OCI-LY1 (cell line): ENCODE measurements around the gene KRTAP10-4.

Source experiments
- H2AFZ ChIP-seq: fragments of 200-600 bp; sonication (generic), shearing (Covaris generic); 2 replicates; pipeline ENCODE4 v1.6.0; 2014; ENCODE audit warnings: antibody characterized with exemption, mild to moderate bottlenecking, low read length
- H3F3A ChIP-seq: fragments of 200-600 bp; sonication (generic), shearing (Covaris generic); 2 replicates; pipeline ENCODE4 v1.6.0; 2014; ENCODE audit warnings: mild to moderate bottlenecking, antibody characterized with exemption, low read length, moderate library complexity; ENCODE audit not compliant: insufficient read depth
- H3K27ac ChIP-seq: fragments of 200-600 bp; sonication (generic); 2 replicates; pipeline ENCODE4 v1.5.1; 2014; ENCODE audit warnings: low read length, mixed run types, mild to moderate bottlenecking, low read depth; ENCODE audit not compliant: poor library complexity, severe bottlenecking
- H3K27me3 ChIP-seq: fragments of 200-600 bp; sonication (generic); 2 replicates; pipeline ENCODE4 v1.6.0; 2014; ENCODE audit warnings: antibody characterized with exemption, mild to moderate bottlenecking, low read length, moderate library complexity; ENCODE audit not compliant: insufficient read depth
- H3K36me3 ChIP-seq: fragments of 200-600 bp; sonication (generic); 2 replicates; pipeline ENCODE4 v1.6.1; 2014; ENCODE audit warnings: mild to moderate bottlenecking, antibody characterized with exemption, low read length, moderate library complexity, mixed read lengths; ENCODE audit not compliant: insufficient read depth
- H3K4me1 ChIP-seq: fragments of 200-600 bp; sonication (generic); 2 replicates; pipeline ENCODE4 v1.5.1; 2014; ENCODE audit warnings: mild to moderate bottlenecking, low read length, moderate library complexity; ENCODE audit not compliant: insufficient read depth, severe bottlenecking
- H3K4me2 ChIP-seq: fragments of 200-600 bp; sonication (generic), shearing (Covaris generic); 2 replicates; pipeline ENCODE4 v1.6.1; 2014; ENCODE audit warnings: low read length
- H3K4me3 ChIP-seq: fragments of 200-600 bp; sonication (generic); 2 replicates; pipeline ENCODE4 v1.5.1; 2014; ENCODE audit warnings: low read length, low read depth, mild to moderate bottlenecking, mixed read lengths; ENCODE audit not compliant: poor library complexity, severe bottlenecking
- H3K79me2 ChIP-seq: fragments of 200-600 bp; shearing (Covaris generic); 2 replicates; pipeline ENCODE4 v1.6.1; 2016; ENCODE audit warnings: mixed run types, low read length, mixed read lengths; ENCODE audit not compliant: insufficient read depth
- H3K9ac ChIP-seq: fragments of 200-600 bp; sonication (generic), shearing (Covaris generic); 2 replicates; pipeline ENCODE4 v1.6.1; 2014; ENCODE audit warnings: mild to moderate bottlenecking, low read length, mixed read lengths
- H3K9me2 ChIP-seq: fragments of 200-600 bp; sonication (generic), shearing (Covaris generic); 2 replicates; pipeline ENCODE4 v1.6.1; 2014; ENCODE audit warnings: low read depth, mild to moderate bottlenecking, low read length, mixed read lengths
- H3K9me3 ChIP-seq: fragments of 200-600 bp; shearing (Covaris generic); 2 replicates; pipeline ENCODE4 v1.6.1; 2014; ENCODE audit warnings: low read length, mixed read lengths
- H4K20me1 ChIP-seq: fragments of 200-600 bp; sonication (generic), shearing (Covaris generic); 2 replicates; pipeline ENCODE4 v1.6.0; 2016; ENCODE audit warnings: mild to moderate bottlenecking, low read length; ENCODE audit not compliant: insufficient read depth
- CTCF ChIP-seq: fragments of 200-600 bp; sonication (generic), shearing (Covaris generic); IDR thresholded peaks from 2 replicates; pipeline ENCODE4 v1.5.1; 2017; ENCODE audit warnings: mild to moderate bottlenecking, antibody characterized with exemption, low read length, moderate library complexity, mixed read lengths
- EZH2 ChIP-seq: fragments of 200-600 bp; sonication (generic), shearing (Covaris generic); IDR thresholded peaks from 2 replicates; pipeline ENCODE4 v1.8.0; 2017; ENCODE audit warnings: borderline replicate concordance, mixed run types, mild to moderate bottlenecking, antibody characterized with exemption, low read length, moderate library complexity, mixed read lengths

The KRTAP10-4 gene

GRCh38 chr21:44602463-44602850 lies 28.9 kb downstream of the KRTAP10-4 start:
- no peak overlapping the region for H3K4me3 ChIP-seq
- H3K27me3 ChIP-seq, result no peaks in the 10 kb centered on the region
- no peaks in the 10 kb centered on the region for H3K36me3 ChIP-seq
- no peaks in the 10 kb centered on the region for H4K20me1 ChIP-seq
- H3K4me1 ChIP-seq, result no peaks in the 10 kb centered on the region
- no peak for TF ChIP-seq EZH2
- no peaks in the 10 kb centered on the region for H3K9me2 ChIP-seq
- no peak overlapping the region for H3K4me2 ChIP-seq
- H2AFZ ChIP-seq, result no peak overlapping the region
- no peaks in the 10 kb centered on the region for H3K79me2 ChIP-seq
- H3F3A ChIP-seq, result no peaks in the 10 kb centered on the region
- H3K27ac ChIP-seq, result no peak overlapping the region
- H3K9me3 ChIP-seq, result no peaks in the 10 kb centered on the region
- H3K9ac ChIP-seq, result no peak overlapping the region

GRCh38 chr21:44603109-44603875 lies 29.8 kb downstream of the KRTAP10-4 start:
- H4K20me1 ChIP-seq, result no peaks in the 10 kb centered on the region

GRCh38 chr21:44603911-44604310 lies 30.4 kb downstream of the KRTAP10-4 start:
- no peak overlapping the region for H3K4me2 ChIP-seq
- TF ChIP-seq CTCF, result no peak
- TF ChIP-seq EZH2, result no peak
- H3K36me3 ChIP-seq, result no peaks in the 10 kb centered on the region
- no peaks in the 10 kb centered on the region for H4K20me1 ChIP-seq
- H3K79me2 ChIP-seq, result no peaks in the 10 kb centered on the region
- no peaks in the 10 kb centered on the region for H3K9me3 ChIP-seq
- H3K27ac ChIP-seq, result no peak overlapping the region
- no peak overlapping the region for H3K9ac ChIP-seq
- no peaks in the 10 kb centered on the region for H3K4me1 ChIP-seq
- H3K4me3 ChIP-seq, result no peak overlapping the region
- H2AFZ ChIP-seq, result no peak overlapping the region
- no peaks in the 10 kb centered on the region for H3K27me3 ChIP-seq
- no peaks in the 10 kb centered on the region for H3K9me2 ChIP-seq
- no peaks in the 10 kb centered on the region for H3F3A ChIP-seq

More at GRCh38 chr21:44603109-44603875, 29.8 kb downstream of the KRTAP10-4 start:
- H3K79me2 ChIP-seq, result no peaks in the 10 kb centered on the region
- H3K4me2 ChIP-seq, result no peak overlapping the region
- no peaks in the 10 kb centered on the region for H3K27me3 ChIP-seq
- H3K4me1 ChIP-seq, result no peaks in the 10 kb centered on the region
- H3F3A ChIP-seq, result no peaks in the 10 kb centered on the region
- no peak overlapping the region for H2AFZ ChIP-seq
- no peak for TF ChIP-seq CTCF
- no peak for TF ChIP-seq EZH2
- H3K27ac ChIP-seq, result no peak overlapping the region
- no peaks in the 10 kb centered on the region for H3K36me3 ChIP-seq
- no peaks in the 10 kb centered on the region for H3K9me2 ChIP-seq
- no peaks in the 10 kb centered on the region for H3K9me3 ChIP-seq
- H3K9ac ChIP-seq, result no peak overlapping the region
- no peak overlapping the region for H3K4me3 ChIP-seq

- Histone ChIP-seq H3K79me2 (no peaks in the 10 kb centered on the region), H3K9me3 (0 out of 2 replicates have a peak, but pooled peaks cover 2% of the 10 kb centered on the region), H3K9me2 (no peaks in the 10 kb centered on the region), H3K4me1 (no peaks in the 10 kb centered on the region), H3K27me3 (no peaks in the 10 kb centered on the region), H3K36me3 (no peaks in the 10 kb centered on the region), H3F3A (no peaks in the 10 kb centered on the region), H4K20me1 (no peaks in the 10 kb centered on the region), H3K4me2 (no peak overlapping the region), H2AFZ (no peak overlapping the region), H3K4me3 (no peak overlapping the region), H3K27ac (no peak overlapping the region), H3K9ac (no peak overlapping the region)
- TF ChIP-seq EZH2 (no peak), CTCF (no peak)
Observed at GRCh38 chr21:44606495-44606894, 33.0 kb downstream of the KRTAP10-4 start.
